ENCODE data around the gene CSTPP1.
"Not testable (repeated sequence)": the region's sequence is repeated elsewhere in the genome, so short reads cannot be mapped to it uniquely, and the experiment has no call there.

Gene CSTPP1

DNA sequence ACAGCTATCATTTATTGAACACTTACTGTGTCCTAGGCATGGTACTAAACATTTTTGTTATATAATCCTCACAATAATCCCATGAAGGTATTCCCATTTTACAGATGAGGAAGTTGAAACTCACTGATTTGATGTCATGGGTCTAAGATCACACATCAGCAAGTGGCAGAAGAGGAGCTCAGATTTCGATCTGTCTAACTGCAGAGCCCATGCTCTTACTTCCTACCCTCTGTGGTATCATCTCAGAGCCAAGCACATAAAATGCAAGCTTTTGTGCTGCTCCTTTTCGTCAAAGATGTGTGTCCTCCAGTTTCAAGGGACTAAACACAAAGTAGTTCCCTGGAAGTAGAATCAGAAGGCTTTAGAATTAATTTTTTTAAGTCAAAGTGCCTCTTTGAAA, 169.0 kb downstream of the CSTPP1 start:
- no peak for DNase-seq

DNA sequence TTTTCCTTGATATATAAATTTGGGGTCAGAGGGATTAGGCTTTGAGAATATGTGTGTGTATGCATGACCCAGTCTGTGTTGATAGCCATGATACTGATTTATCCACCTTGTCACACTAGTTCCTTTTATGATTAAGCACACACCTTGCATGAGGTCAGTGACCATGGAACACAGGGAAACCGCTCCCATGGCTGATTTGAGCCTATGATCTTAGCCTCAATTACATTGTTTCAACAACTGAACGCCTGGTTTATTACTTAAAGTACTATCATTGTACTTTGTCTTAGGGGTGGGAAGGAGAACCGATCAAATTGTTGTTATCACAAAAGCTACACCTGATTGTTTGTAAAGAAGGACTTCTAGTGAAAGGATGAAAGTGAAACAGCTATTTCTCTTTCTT, 169.4 kb downstream of the CSTPP1 start:
- DNase-seq, result no peak

DNA sequence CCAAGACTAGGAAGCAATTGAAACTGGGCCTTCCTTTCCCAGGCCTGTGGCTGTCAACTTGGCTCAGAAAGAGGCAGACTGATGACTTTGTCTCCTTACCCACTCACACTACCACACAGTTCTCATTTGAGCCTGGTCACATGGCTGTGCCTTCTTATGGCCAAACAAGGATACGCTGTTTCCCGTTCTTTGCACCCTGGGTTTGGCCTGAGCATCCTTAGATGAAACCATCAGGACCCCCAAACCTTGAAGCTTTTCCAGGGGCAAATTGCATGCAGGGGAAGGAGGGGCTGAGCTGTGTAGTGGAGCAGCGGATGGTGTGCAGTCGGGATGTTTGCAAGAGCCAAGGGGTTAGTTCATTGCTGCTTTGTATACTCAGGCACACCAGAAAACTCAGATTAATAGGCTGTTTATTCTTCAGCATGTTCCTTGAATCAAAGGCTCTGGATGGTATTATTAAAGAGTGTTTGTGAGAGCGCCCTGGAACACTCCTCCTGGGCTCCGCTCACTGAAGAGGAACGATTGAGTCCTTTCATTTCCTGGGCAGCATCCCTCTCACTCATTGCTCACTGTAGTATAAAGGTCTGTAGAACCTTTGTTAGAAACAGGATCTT, 170.3 kb downstream of the CSTPP1 start:
- no peak for DNase-seq

DNA sequence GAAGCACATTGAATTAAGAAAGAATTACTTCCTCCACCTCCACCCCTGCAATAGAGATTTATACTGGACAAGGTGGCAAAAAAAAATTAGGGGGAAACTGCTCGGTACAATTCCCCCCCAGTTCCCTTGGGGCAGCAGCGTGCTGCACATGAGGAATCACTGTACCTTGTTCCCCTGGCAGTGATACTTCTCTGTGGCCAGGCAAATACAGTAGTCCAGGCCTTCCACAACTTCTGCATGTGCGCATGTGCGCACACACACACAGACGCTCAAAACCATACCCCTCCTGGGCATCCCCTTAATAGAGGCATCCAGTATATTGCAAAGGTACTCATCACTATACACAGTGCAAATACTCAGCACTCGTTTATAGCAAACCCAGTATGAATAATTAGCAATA, 171.2 kb downstream of the CSTPP1 start:
- no peak for DNase-seq

DNA sequence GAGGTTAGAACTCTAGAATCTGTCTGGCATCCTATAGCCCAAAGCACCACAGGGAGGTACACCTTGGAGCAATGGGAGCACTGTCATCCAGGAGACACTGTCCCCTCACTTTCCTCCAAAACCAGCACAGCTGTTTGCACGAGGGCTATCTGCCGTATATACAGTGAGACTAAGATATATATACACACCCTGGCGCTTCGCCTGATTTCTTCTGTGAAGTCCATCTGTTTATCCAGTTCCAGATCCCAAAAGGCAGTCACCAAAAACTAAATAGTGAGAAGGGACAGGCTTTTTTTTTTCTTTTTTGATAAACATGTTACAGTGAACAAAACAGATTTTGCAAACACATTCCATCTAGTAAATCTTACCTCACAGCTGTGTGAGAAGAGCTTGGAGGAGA, 171.7 kb downstream of the CSTPP1 start:
- DNase-seq, result no peak

DNA sequence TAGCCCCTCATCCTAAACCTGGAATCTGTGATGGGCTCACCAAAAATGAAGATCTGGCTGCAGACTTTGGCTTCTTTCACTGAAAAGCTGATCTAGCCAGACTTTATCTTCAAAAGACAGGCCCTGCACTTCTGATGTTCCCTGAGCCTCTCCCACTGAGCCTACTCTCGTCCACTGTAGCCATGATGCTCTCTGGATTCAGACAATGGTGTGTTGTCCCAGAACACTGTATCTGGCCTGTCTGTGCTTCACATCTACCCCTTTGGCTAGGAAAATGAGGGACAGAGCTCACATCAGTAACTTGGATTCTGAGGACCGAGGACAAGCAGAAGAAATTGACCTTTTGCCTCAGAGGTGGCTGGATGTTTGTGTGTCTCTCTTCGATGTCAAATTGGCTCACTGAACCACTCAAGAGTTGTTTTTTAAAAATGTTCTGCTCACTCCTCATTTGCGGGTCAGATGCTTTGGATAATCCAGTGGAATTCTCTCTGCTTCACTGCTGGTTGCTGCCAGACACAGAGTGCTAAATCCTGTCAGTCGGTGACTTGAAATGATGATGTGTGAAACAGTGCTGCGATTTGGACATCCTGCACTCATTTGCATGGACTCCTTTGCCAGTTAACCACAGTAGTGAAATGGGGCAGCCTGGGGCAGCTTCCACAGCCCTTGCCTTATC, 172.6 kb downstream of the CSTPP1 start:
- DNase-seq, result no peak

DNA sequence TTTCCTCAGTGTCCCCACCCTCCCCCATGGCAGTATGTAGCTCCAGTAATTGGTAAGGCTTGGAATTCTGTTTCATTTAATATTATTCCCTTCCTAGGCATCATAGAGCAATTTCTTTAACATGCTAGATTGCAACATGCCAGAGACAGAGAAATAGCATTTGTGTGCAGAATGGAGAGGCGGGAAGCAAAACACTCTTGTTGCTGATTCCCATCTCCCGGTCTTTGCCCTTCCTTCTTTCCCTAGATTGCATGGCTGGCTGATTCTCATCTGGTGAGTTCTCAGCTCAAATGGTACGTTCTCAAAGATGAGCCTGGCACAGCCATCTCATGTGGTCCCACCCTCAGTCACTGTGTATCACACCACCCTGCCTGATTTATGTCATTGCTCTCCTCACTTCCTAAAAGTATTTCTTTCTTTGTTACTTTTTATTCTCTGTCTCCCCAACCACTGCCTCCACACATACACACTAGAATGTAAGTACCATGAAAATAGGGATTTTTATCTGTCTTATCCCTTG, 173.2 kb downstream of the CSTPP1 start:
- DNase-seq, result no peak

DNA sequence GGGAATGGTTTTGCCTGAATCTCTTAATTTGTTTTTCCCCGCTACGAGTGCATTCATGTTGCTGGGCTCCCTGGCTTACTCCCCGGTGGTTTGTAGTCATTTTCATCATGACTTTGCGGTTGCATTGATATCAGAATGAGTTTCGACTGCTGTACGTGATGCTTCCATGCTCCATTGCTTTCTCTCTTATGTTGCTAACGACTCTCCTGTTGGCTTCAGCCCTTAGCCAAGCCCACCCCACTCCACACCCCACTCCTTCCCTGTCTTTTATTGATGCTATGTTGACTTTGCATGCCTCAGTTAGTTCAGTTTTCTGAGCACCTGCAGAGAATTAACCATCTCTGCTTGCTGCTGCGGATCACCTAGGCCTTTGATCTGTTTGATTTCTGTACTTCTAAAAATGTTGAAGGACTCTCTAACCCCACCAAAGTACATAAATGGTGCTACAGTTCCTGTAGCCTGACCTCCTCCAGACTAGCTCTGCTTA, 174.8 kb downstream of the CSTPP1 start:
- peak; percentile 56 for DNase-seq

DNA sequence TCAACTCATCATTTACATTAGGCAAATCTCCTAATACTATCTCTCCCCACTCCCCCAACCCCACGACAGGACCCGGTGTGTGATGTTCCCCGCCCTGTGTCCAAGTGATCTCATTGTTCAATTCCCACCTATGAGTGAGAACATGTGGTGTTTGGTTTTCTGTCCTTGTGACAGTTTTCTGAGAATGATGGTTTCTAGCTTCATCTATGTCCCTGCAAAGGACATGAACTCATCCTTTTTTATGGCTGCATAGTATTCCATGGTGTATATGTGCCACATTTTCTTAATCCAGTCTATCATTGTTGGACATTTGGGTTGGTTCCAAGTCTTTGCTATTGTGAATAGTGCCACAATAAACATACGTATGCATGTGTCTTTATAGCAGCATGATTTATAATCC, 176.4 kb downstream of the CSTPP1 start:
- not testable (repeated sequence) for DNase-seq

DNA sequence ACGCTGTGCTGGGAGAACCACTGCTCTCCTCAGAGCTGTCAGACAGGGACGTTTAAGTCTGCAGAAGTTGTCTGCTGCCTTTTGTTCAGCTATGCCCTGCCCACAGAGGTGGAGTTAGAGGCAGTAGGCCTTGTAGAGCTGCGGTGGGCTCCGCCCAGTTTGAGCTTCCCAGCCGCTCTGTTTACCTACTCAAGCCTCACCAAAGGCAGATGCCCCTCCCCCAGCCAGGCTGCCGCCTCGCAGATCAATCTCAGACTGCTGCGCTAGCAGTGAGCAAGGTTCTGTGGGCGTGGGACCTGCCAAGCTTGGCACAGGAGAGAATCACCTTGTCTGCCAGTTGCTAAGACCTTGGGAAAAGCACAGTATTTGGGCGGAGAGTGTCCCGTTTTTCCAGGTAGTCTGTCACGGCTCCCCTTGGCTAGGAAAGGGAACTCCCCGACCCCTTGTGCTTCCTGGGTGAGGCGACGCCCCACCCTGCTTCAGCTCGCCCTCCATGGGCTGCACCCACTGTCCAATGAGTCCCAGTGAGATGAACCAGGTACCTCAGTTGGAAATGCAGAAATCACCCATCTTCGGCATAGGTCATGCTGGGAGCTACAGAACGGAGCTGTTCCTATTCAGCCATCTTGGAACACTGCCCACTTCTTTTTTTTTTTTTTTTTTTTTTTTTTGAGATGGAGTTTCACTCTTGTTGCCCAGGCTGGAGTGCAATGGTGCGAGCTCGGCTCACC, 182.6 kb downstream of the CSTPP1 start:
- not testable (repeated sequence) for DNase-seq

DNA sequence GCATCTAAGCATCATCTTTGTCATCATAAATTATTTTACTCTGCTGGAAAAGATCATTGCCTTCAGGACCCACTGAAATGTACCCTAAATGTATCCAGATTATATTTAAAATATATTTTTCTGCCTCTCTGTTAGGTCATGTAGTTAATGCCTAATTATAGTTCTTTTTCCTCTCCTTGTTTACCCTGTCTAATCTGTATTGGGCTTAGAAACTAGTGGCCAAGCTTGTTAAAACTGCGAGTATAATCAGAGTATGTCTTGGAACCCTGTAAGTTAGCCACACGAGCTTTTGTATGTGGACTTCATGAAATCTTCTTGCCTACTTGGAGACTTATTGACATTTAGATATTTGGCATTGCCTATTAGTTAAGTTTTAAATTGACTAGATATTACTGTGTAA, 184.5 kb downstream of the CSTPP1 start:
- DNase-seq, result no peak

DNA sequence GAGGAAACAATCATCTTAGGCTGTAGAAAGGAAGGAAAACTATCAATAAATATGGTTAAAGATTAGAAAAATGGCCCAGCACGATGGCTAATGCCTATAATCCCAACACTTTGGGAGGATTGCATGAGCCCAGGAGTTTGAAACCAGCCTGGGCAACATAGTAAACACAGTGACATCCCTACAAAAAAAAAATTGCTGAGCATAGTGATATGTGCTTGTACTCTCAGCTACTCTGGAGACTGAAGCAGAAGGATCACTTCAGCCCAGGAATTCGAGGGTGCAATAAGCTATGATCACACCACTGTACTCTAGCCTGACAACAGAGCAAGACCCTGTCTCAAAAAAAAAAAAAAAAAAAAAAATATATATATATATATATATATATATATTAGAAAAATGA, 185.2 kb downstream of the CSTPP1 start:
- no peak for DNase-seq

DNA sequence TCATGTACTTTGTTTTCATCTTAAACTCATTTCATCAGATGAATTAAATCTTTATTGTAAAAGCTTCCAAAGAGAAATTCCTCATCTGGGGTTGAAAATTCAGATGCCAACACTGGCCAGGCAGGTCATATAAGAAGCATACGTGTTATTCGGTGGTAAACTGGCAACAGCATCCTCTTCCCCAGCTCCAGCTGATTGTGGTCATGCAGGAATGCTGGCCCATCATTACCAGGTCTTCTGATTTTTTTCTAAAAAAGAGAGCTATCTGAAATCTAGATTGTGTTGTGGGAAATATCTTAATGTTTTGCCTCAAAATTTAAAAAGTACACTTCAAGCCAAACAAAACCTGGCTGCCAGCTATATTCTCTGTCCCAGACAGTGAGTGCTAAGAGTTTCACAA, 186.5 kb downstream of the CSTPP1 start:
- no peak for DNase-seq

DNA sequence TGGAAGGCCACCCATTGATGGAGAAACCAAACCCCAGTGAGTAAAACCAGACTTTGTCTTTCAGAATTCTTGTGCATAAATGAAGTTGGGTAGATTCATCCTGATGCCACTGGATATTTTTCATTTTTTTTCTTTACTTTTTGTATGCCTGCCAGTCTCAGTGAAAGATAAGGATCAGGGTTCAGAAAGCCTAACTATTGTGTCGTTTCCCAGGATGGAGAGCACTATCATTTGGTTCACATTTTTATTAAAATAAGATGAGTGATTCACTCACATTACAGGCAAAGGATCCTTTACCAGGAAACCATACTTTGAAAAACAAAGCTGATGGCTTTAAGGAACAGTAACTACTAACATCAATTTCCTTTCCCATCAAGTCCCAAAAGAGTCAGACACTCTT, 188.1 kb downstream of the CSTPP1 start:
- DNase-seq, result no peak

DNA sequence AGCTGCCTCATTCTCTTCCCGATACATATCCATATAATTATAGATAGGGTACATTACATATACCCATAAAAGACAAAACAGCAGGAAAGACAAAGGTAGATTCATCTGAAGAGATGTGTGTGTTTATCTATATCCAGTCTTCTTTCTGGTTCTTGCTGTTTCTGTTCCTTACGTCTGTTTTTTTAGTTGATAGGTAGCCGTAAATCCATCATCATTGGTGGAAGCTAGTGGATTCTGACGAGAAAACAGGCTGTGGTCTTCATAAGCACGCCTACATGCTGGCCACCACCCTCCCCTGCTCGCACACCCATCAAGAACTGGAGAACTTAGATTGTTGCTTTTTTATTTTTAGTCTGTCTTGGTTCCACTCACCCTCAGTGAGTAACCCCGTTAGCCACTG, 188.5 kb downstream of the CSTPP1 start:
- no peak for DNase-seq

DNA sequence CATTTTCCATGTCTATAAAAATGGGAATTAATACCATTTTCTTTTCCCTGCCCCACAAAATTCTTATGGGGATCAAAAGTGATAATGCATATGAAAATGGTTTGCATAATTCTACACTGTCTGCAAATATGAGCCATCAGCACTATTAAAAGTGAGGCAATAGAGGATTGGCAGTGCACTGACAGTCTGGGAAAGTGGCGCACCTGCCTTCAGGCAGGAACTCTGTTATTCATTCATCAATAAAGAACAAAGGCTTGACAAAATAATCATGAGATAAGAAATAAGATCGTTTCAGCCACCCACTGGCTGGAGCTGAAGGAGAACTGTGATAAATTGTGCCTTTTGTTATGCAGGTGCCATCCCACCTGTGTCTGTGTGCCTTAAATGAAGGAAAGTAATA, 190.7 kb downstream of the CSTPP1 start:
- no peak for DNase-seq

DNA sequence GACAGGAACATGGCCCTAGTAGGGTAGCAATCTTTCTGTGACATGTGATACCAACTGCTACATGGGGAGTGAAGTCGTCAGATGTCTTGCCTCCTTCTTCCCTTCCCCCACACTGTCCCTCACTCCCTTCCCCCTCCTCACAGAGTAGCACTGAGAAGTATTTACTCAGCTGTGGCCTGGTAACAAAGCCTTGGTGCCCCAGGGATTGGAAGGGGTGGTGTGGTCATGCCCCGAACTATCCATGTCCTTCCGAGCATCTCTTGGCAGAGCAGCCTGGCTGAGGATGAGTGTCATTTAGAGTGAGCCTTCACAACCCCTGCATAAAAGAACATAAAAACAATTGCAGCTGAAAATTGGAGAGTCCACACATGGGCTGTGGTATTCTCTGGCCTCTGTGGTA, 194.0 kb downstream of the CSTPP1 start:
- peak; percentile 45 for DNase-seq

DNA sequence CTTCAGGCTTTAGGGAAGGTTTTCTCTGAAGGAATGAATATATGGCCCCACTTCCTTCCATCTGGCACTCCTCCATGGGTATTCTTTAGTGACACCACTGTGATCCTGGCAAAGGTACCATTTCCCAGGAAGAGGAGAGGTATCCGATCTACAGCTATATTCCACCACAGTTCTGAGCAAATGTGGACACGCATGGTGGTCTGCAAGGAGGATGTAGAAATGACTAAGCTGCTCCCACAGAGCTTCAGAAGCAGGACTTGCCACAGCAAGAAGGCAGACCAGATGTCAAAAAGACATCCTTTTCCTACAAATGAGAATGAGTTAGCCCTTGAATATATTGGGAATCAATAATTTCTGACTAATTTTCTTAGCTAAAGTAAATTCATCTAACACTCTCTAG, 194.6 kb downstream of the CSTPP1 start:
- no peak for DNase-seq

DNA sequence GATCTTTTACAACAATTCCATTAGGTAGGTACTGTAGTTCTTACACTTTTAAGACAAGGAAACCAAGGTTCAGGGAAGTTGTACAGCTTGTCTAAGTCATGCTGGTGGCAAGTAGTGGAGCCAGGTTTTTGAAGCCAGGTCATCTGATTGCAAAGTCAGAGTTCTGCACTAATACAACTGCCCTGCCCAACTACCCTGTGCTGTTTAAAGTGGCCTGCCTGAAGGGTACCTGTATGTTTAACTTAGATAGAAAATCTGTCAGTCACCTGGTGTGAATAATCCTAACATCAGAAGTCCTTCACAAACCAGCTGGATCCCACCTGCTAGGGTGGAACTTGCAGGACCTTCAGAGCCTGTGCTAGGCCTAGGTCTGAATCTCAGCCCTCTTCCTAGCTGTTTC, 195.9 kb downstream of the CSTPP1 start:
- DNase-seq, result no peak

DNA sequence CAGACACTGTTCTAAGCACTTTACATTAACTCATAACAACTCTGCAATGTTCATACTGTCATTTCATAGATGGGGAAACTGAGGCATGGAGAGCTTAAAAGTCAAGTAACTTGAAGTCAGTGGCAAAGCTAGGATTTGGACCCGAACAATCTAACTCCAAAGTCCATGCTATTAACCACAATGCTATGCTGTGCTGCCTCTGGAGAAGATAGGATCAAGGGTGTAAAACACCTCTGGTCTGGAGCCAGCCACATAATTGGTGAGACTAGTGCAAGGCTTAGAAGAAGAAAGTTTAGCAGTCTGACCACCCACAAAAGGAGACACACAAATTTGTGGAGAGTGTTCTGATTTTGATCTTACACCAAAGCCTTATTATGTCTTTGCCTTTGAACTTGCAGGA, 196.4 kb downstream of the CSTPP1 start:
- DNase-seq, result no peak

DNA sequence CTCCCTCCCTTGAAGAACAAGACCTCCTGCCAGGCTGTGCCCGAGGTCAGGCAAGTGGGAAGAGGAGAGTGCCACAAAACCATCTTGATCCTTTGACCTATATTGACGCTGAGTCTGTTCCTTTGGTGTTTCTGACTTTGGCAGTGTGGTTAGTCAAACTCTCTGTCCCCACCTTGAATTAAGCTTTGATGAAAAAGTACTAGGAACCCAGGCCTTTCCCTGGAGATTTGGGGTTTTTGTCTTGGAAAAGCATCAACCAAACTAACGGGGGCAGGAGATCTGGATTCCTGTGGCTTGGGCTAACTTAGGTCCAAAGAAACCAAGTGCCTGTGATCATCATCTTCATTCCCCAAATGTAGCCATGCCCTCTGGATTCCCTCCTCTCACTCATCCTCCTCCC, 199.8 kb downstream of the CSTPP1 start:
- DNase-seq, result no peak

DNA sequence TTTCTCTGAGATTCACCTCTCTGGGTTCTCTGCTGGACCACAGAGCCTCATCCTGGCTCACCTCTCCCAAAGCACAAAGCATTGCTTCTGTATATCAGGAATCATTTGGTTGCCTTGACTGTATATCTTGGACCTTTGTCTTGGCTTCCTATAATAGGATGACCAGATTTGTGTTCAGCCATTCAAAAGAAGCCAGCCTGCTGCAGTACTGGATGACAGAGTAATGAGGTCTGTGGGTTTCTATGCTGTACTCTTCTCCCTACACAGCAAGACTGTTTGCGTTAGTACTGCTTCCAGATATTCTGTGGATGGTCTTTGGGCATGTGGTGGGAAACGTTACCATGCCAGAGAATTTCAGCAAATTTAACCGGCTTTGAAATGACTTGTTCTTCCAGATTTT, 200.4 kb downstream of the CSTPP1 start:
- DNase-seq, result no peak

DNA sequence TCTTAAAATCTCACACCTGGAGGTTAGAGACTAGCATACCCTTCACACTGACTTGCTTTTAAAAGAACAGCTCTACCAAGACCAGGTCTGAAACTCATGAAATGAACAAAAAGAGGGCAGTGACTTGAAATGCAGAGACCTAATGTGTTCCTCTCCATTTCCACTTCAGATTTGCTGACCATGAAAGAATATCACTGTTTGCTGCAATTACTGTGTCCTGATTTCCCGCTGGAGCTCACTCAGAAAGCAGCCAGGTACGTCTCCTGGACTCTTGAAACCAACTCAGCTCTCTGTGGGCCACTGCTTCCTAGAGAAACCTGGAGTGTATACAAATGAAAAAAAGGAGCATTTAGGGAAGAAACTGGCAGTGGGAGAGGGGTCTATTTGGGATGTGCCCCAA, 200.9 kb downstream of the CSTPP1 start:
- DNase-seq, result no peak

DNA sequence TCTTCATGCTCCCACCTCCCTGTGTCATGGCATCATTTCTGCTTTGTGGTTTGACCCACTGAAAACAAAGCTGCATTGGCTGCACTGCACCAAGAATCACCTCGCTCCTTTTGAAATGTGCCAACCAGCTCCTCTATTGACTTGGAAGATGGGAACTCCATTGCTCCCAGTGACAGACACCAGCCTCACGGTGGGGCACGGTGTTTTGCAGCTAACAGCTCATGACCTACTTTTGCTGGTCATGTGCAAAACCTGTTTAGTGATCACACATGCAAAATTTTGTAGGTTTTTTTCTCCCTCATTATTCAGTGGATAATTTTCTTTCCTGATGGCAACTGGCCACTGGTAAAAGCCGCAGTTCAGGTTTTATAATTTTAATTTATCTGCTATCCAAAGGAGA, 203.3 kb downstream of the CSTPP1 start:
- no peak for DNase-seq
